IPS DF 6.9 (cell line): ENCODE measurements around the gene P2RX2.

Experiments used
- DNase-seq: peaks from one replicate; pipeline ENCODE4 v3.0.0-alpha.2; 2013; ENCODE audit warnings: low read depth, low spot score
- H3K27ac ChIP-seq: one replicate; pipeline ENCODE4 v1.5.1; 2013; ENCODE audit warnings: low read length, control low read depth
- H3K27me3 ChIP-seq: 2 replicates; pipeline ENCODE4 v1.6.1; 2013; ENCODE audit warnings: mild to moderate bottlenecking, low read length; ENCODE audit not compliant: control insufficient read depth, insufficient read depth
- H3K36me3 ChIP-seq: 2 replicates; pipeline ENCODE4 v1.6.1; 2013; ENCODE audit warnings: low read length; ENCODE audit not compliant: control insufficient read depth, insufficient read depth
- H3K4me1 ChIP-seq: 2 replicates; pipeline ENCODE4 v1.6.1; 2013; ENCODE audit warnings: low read length; ENCODE audit not compliant: control insufficient read depth, insufficient read depth
- H3K4me3 ChIP-seq: 2 replicates; pipeline ENCODE4 v1.5.1; 2013; ENCODE audit warnings: mild to moderate bottlenecking, low read length
- H3K9me3 ChIP-seq: 2 replicates; pipeline ENCODE4 v1.6.1; 2013; ENCODE audit warnings: low read length, inconsistent platforms; ENCODE audit not compliant: control insufficient read depth, insufficient read depth
- WGBS: extraction: QIAGEN DNeasy Blood & Tissue Kit; methylation state at CpG from one replicate; pipeline ENCODE4 v1.1.7; 2013; ENCODE audit warnings: mixed read lengths, missing lambda C conversion rate; ENCODE audit not compliant: insufficient read length, insufficient coverage; 5-methylcytosine and 5-hydroxymethylcytosine counted together

Gene P2RX2

DNA sequence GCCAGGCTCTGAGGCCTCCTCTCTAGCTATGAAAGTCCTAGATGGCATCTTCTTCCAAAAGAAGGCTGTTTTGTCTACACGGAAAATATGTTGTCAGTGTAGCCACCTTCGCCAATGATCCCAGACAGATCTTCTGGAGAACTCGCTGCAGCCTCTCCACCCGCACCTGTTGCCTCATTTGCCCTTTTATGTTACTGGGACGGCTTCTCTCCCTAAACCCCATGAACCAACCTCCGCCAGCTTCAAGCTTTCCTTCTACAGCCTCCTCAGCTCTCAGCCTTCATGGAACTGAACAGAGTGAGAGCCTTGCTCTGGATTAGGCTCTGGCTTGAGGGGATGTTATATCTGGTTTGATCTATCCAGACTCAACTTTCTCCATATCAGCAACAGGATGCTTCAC lies 10.8 kb downstream of the P2RX2 start:
- DNase-seq = no peak
- no peak overlapping the region for H3K4me3 ChIP-seq
- peaks cover 50% of the 10 kb centered on the region for H3K36me3 ChIP-seq
- H3K9me3 ChIP-seq = no peaks in the 10 kb centered on the region
- H3K27ac ChIP-seq = no peak overlapping the region
- WGBS = no CpG with 5 or more reads among the region's 6 CpGs
- no peaks in the 10 kb centered on the region for H3K27me3 ChIP-seq
- H3K4me1 ChIP-seq = no peaks in the 10 kb centered on the region

DNA sequence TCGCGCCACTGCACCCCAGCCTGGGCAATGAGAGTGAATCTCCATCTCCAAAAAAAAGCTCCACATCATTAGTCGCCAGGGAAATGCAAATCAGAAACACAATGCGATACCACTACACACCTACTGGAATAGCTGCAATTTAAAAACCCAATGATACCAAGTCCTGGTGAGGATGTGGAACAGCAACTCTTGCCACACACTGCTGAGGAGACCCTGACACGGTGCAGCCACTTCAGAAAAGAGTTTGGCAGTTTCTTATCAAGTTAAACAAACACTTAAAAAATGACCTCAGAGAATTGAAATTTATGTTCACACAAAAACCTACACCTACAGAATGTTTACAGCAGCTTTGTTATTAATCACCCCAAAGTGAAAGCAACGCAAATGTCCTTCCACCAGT lies 12.1 kb downstream of the P2RX2 start:
- WGBS = no CpG with 5 or more reads among the region's 6 CpGs
- Histone ChIP-seq H3K4me1 (no peaks in the 10 kb centered on the region), H3K9me3 (no peaks in the 10 kb centered on the region), H3K4me3 (no peak overlapping the region), H3K27me3 (no peaks in the 10 kb centered on the region), H3K36me3 (peaks cover 48% of the 10 kb centered on the region), H3K27ac (no peak overlapping the region)
- no peak for DNase-seq

DNA sequence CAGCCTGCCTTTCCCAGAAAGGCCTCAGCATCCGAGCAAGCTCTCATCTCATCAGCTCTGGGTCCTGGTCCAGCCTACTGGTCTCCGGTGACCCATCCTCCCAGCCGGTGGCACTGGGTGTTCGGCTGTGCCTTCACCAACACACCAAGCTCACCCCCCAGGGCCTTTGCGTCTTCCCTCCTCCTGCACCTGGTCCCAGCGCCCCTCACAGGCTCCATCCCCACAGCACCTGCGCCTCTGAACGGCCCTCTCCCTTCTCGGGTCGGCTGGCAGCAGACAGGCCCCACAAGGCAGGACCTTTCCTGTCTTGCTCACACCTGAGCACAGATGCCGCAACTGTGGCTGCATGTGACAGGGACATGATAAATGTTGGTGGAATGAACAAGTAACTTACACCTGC lies 13.1 kb downstream of the P2RX2 start:
- Histone ChIP-seq H3K27me3 (no peaks in the 10 kb centered on the region), H3K4me1 (no peaks in the 10 kb centered on the region), H3K27ac (no peak overlapping the region), H3K36me3 (peaks cover 46% of the 10 kb centered on the region), H3K4me3 (no peak overlapping the region), H3K9me3 (no peaks in the 10 kb centered on the region)
- no CpG with 5 or more reads among the region's 11 CpGs for WGBS
- DNase-seq = no peak

DNA sequence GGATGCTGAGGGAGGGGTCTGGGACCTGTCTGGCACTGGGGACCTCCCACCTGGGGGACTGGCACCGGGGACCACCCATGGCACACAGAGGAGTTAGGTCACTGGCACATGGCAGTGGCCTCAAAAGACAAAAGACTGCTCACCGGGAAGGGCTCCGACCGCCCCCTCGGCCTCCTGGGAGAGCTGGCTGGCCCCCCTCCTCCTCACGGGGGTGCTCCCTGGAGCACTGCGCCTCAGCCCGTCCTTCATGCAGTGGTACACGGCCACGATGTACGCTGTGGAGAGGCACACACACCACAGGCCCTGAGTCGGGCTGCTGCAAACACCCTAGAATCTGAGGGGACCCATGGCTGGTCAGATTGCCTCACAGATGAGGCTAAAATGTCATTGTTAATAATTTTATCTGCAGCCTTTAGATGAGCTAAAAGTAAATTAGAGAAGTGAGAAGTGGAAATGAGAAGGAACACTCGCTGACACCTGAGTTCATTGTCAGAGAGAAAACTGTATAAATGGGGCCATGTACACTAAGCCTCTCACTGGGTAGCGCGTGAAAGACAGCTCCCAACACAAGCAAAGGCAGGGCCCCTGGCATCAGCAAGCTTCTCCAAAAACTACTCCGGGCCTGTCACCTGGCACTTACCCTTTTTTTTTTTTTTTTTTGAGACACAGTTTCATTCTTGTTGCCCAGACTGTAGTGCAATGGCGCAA lies 14.1 kb downstream of the P2RX2 start:
- Histone ChIP-seq H3K27ac (no peak overlapping the region), H3K4me1 (no peaks in the 10 kb centered on the region), H3K27me3 (no peaks in the 10 kb centered on the region), H3K9me3 (no peaks in the 10 kb centered on the region), H3K36me3 (peaks cover 49% of the 10 kb centered on the region), H3K4me3 (no peak overlapping the region)
- WGBS = no CpG with 5 or more reads among the region's 17 CpGs
- no peak for DNase-seq

DNA sequence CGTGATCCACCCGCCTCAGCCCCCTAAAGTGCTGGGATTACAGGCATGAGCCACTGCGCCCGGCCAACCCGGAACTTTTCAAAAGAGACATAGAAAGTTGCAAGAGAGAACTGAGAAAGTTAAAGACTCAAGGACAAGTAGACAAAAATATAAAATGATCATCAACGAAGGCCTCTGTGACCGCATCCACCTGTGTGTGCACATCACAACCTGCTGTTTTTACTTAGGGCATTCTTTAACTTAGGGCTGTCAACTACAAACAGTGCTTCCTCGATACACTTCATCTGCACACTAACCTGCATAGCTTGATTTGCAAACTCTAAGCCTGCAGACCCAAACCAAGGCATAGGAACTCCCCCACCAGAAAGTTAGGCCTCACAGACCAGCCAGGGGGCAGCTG lies 14.8 kb downstream of the P2RX2 start:
- no peaks in the 10 kb centered on the region for H3K27me3 ChIP-seq
- H3K27ac ChIP-seq = no peak overlapping the region
- no peaks in the 10 kb centered on the region for H3K9me3 ChIP-seq
- no peak overlapping the region for H3K4me3 ChIP-seq
- H3K36me3 ChIP-seq = peaks cover 52% of the 10 kb centered on the region
- DNase-seq = no peak
- no CpG with 5 or more reads among the region's 8 CpGs for WGBS
- H3K4me1 ChIP-seq = no peaks in the 10 kb centered on the region

DNA sequence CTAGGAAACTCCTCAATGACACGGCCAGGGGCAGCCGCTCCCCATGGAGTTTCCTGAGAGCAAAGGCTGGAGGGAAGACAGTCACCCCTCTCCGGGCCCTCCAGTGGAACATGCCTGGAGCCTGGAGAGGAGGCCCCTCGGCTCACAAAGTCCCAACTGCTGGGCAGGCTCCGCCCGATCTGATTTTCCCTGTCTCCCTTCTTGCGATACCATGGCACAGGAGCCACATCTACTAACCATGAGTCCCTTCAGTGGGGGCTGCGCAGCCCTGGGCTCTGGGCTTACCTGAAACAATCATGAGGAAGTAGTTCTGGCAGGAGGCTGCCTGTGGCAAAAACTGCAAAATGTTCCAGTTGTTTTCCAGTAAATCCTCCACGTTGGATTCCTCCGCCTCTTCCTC lies 15.3 kb downstream of the P2RX2 start:
- Histone ChIP-seq H3K27me3 (no peaks in the 10 kb centered on the region), H3K36me3 (peaks cover 53% of the 10 kb centered on the region), H3K9me3 (no peaks in the 10 kb centered on the region), H3K4me1 (no peaks in the 10 kb centered on the region), H3K4me3 (no peak overlapping the region), H3K27ac (no peak overlapping the region)
- 100% methylated on average over 2 of the region's 10 CpGs for WGBS
- DNase-seq = no peak

DNA sequence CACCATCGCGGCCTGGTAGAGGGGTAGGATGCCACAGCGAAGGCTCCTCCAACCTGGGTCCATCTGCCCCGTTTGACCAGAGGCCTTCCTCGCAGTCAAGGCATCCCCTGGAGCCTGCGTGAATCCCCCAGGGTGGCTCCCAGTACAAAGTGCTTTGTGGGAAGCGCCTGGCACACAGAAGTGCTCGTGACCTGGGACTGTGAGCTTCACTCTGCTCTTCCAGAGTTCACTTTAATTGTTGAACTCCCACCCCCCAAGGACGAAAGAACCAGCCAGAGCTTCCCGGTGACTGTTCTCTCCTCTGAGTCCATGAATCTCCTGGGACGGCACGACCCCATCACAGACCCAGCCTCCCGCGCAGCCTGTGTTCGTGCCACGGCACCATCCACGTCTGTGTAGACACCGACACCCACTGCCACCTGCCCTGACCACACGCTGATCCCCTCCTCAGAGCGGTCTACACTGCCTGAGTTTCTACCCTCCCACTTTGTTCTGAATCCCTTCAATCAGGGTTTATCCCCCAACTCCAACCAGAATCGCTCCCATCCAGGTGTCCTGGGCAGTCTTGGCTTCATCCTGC lies 15.9 kb downstream of the P2RX2 start:
- H3K9me3 ChIP-seq = no peaks in the 10 kb centered on the region
- no peak for DNase-seq
- no peaks in the 10 kb centered on the region for H3K4me1 ChIP-seq
- no peak overlapping the region for H3K4me3 ChIP-seq
- H3K36me3 ChIP-seq = peaks cover 53% of the 10 kb centered on the region
- no CpG with 5 or more reads among the region's 21 CpGs for WGBS
- H3K27ac ChIP-seq = no peak overlapping the region
- no peaks in the 10 kb centered on the region for H3K27me3 ChIP-seq

DNA sequence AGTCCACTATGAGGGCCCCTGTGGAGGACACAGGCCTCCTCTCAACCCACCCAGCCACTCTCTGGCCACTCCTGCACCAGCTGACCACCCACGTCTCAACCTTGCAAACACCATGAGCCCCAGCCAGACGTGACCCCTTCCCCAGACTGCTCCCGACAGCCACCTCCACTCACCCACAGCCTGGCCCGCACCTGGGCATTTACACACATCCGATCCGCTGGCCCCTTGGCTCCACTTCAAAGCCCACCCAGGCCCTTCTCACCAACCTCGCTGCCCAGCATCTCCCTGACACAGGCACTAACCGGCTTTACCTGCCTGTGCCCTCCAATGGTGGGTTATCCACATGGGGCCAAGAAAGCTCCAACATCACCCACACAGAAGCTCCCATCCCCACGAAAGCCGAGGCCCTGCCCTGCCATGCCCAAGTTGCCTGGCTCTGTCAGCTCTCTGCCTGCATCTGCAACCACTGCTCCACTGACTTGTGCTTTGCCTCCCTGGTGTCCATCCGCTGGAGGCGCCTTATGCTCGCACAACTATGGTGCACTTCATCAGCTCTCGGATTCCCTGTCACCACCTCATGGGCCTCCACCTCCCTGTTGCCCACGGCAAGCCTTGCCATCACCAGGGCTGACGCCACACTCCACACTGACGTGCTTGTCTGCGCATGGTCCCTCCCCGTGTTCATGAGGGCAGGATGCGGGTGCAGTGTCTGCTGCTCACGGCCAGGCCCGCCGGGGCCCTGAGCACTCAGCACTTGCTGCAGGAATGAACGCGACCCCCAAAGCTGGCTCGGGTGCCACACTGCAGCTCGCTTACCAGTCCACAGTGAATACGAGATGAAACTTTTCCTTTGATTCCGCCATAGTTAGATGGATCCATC lies 16.7 kb downstream of the P2RX2 start:
- Histone ChIP-seq H3K27ac (no peak overlapping the region), H3K36me3 (peaks cover 53% of the 10 kb centered on the region), H3K9me3 (no peaks in the 10 kb centered on the region), H3K4me3 (no peak overlapping the region; the same call in 1 of the 2 replicates), H3K27me3 (no peaks in the 10 kb centered on the region), H3K4me1 (no peaks in the 10 kb centered on the region)
- WGBS = no CpG with 5 or more reads among the region's 29 CpGs
- DNase-seq = no peak

DNA sequence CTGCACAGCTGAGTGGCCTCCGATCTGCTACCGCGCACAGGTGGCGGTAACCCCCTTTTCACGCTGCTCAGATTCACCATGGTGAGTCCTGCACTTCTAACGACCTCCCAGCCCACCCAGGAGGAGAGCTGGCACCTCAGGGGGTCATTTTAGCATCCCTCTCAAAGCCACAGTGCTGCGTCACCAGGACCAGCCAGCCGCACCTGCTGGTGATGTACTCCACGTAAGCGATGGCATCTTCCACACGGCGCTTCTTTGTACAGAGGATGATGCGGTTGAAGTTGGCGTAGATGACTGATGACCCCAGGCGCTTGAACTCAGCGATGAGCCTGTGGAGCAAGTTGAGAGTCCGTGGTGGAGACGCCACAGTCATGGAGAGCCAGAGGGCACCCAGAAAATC lies 19.2 kb downstream of the P2RX2 start:
- Histone ChIP-seq H3K9me3 (no peaks in the 10 kb centered on the region), H3K4me3 (no peak overlapping the region), H3K4me1 (no peaks in the 10 kb centered on the region), H3K27me3 (no peaks in the 10 kb centered on the region), H3K27ac (no peak overlapping the region), H3K36me3 (peaks cover 59% of the 10 kb centered on the region)
- no peak for DNase-seq
- WGBS = no CpG with 5 or more reads among the region's 18 CpGs

DNA sequence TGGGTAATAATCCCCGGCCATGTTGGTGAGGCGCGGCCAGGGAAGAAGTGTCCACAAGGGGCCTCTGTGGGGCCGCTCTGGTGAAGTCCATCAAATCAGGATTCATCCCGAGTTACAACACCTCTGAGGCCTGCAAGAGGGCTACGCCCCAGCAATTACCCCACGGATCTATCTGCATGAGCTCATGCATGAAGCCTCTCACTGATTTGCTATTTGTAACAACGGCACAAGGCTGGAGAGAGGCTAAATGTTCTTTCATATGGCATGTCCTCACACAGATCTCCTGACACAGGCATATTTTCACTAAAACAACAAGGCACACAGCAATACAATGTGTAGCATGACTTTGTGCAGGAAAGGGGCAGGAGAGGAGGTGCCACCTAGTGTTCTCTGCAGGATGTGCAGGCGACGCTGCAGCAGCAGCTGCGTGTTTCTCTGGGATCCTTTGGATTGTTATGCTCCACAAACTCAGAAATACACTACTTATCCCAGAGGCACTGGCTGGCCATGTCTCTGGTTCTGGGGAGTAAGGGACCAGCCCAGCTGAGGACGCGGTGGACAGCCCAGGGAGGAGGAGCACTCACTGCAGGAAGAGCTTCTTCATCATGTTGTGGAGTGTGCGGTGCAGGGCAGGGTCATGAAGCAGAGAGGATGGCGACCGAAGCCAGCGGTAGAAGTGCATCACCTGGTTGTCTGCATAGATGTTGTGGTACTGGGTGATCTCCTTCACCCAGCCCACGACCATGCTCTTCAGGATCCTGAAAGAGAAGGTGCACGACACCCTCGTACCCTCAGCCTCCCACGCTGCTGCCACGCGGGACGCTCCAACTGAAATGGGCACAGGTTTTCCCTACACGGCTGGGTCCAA lies 20.2 kb downstream of the P2RX2 start:
- DNase-seq = no peak
- no peaks in the 10 kb centered on the region for H3K27me3 ChIP-seq
- no CpG with 5 or more reads among the region's 25 CpGs for WGBS
- H3K27ac ChIP-seq = no peak overlapping the region
- no peaks in the 10 kb centered on the region for H3K4me1 ChIP-seq
- H3K9me3 ChIP-seq = no peaks in the 10 kb centered on the region
- peaks cover 64% of the 10 kb centered on the region for H3K36me3 ChIP-seq
- H3K4me3 ChIP-seq = no peak overlapping the region
